ENCODE measurements around the gene IPO4. TPM values are rescaled to one million over a fixed set of nuclear protein-coding genes. Genes with fewer than 3 reads are reported as not detected.

IPO4 gene
- total and polyA plus RNA-seq, 2 experiments from 2014 or later: 34.2 to 105 TPM

DNA sequence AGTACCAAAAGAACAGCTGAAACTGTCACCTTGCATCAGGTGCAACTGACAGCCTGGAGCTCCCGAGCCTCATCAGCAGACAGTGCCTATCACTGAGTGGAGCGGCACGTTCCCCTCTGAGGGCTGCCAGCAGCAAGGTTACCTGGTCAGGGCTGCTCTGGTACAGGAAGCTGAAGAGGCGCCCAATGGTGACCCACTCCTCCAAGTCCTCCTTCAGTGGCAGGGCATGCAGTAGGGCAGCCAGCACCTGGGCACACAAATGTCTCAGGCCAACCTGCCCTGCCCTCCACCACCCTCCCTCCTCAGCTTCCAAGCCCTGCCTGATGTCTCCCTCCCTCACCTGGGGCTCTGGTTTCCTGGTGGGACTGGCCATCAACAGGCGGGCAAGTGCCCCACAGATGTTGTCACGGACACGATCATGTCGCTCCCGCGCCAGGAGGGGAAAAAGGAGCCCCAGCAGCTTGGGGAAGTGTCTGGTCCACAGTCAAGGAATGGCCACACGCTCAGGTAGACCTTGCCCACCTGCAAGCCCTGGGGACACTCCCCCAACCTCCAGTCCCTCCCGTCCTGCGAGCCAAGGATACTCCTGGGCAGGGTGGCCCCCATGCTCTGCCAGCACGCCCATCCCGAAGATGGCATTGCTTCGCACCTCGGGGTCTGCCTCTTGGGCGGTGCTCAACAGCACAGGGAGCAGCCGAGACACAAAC is 7.1 kb downstream of the IPO4 start:
- DNase-seq (ENCODE audit: low spot score): no peak
- H3K27me3 ChIP-seq (ENCODE audit: insufficient read depth): no peaks in the 10 kb centered on the region
- no peaks in the 10 kb centered on the region for H3K4me1 Mint-ChIP-seq
- TF ChIP-seq, protein P1, sequence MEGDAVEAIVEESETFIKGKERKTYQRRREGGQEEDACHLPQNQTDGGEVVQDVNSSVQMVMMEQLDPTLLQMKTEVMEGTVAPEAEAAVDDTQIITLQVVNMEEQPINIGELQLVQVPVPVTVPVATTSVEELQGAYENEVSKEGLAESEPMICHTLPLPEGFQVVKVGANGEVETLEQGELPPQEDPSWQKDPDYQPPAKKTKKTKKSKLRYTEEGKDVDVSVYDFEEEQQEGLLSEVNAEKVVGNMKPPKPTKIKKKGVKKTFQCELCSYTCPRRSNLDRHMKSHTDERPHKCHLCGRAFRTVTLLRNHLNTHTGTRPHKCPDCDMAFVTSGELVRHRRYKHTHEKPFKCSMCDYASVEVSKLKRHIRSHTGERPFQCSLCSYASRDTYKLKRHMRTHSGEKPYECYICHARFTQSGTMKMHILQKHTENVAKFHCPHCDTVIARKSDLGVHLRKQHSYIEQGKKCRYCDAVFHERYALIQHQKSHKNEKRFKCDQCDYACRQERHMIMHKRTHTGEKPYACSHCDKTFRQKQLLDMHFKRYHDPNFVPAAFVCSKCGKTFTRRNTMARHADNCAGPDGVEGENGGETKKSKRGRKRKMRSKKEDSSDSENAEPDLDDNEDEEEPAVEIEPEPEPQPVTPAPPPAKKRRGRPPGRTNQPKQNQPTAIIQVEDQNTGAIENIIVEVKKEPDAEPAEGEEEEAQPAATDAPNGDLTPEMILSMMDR (conservative IDR thresholded peaks at IDR 0.05; ENCODE audit: low read depth in 2 of 2): no peak
- no peak for TF ChIP-seq CREB1 (CRISPR knock-in tag; IDR thresholded peaks at IDR 0.05; ENCODE audit: low read depth)
- no peak for TF ChIP-seq JUNB (IDR thresholded peaks at IDR 0.05; ENCODE audit: unreplicated experiment)
- no peak for TF ChIP-seq EZH2phosphoT487 (IDR thresholded peaks at IDR 0.05; ENCODE audit: unreplicated experiment)
- no peak for TF ChIP-seq NANOG (IDR thresholded peaks at IDR 0.05; ENCODE audit: borderline replicate concordance)
- no peak for TF ChIP-seq POLR2AphosphoS5 (IDR thresholded peaks at IDR 0.05; ENCODE audit: low read depth)
- no peak for TF ChIP-seq STAT1 (IDR thresholded peaks at IDR 0.05; ENCODE audit: unreplicated experiment)
- TF ChIP-seq ZNF331 (CRISPR knock-in tag; IDR thresholded peaks at IDR 0.05; ENCODE audit: low read depth): no peak
- no peak for TF ChIP-seq REST (IDR thresholded peaks at IDR 0.05; ENCODE audit: unreplicated experiment)
- TF ChIP-seq ETS1 (IDR thresholded peaks at IDR 0.05): no peak
- TF ChIP-seq EZH2 (IDR thresholded peaks at IDR 0.05; ENCODE audit: low read depth, unreplicated experiment): no peak
- TF ChIP-seq ZNF462 (CRISPR knock-in tag; IDR thresholded peaks at IDR 0.05): no peak
- TF ChIP-seq ZNF114 (CRISPR knock-in tag; IDR thresholded peaks at IDR 0.05): no peak
- no peaks in the 10 kb centered on the region for H3K79me2 ChIP-seq (replicated peaks; ENCODE audit: insufficient read depth)
- no peak overlapping the region for H3K4me3 ChIP-seq
- H3K27ac ChIP-seq (ENCODE audit: low read depth): no peak overlapping the region
- no peaks in the 10 kb centered on the region for H3F3A ChIP-seq (replicated peaks; ENCODE audit: low read depth)
- H3K27me3 Mint-ChIP-seq (ENCODE audit: insufficient read depth, low read depth, poor library complexity): peaks cover 34% of the 10 kb centered on the region
- peaks cover 3% of the 10 kb centered on the region; the same call in 2 of the 3 replicates for H3K9me3 Mint-ChIP-seq
- peaks cover 79% of the 10 kb centered on the region for H3K36me3 Mint-ChIP-seq (ENCODE audit: low read depth)
- no peaks in the 10 kb centered on the region; the same call in 1 of the 2 replicates for H3K36me3 ChIP-seq (ENCODE audit: insufficient read depth)
- H3K27ac Mint-ChIP-seq: no peak overlapping the region
- no peaks in the 10 kb centered on the region for H3K9me2 ChIP-seq (ENCODE audit: insufficient read depth)
- H3K4me2 ChIP-seq: no peak overlapping the region
- H2AFZ ChIP-seq: no peak overlapping the region
- H3K4me3 Mint-ChIP-seq: no peak overlapping the region
- H3K4me1 ChIP-seq (ENCODE audit: insufficient read depth): no peaks in the 10 kb centered on the region
- no peak for ATAC-seq
- H4K20me1 ChIP-seq (replicated peaks; ENCODE audit: insufficient read depth): no peaks in the 10 kb centered on the region; the same call in 1 of the 2 replicates
